Inflammatory macrophage (primary cell): ENCODE measurements around the gene TRHDE.

Experiments
- DNase-seq, 2 donors: peaks; one replicate each; pipeline ENCODE4 v3.0.0-alpha.2; 2020 to 2022
- total RNA-seq, 18 experiments: gene quantifications; one replicate each; lab custom pipeline; 2026; ENCODE audit warnings: mixed read lengths in 6 of 18, inconsistent platforms in 2 of 18; lab: John Stamatoyannopoulos, UW

TRHDE gene, protein sequence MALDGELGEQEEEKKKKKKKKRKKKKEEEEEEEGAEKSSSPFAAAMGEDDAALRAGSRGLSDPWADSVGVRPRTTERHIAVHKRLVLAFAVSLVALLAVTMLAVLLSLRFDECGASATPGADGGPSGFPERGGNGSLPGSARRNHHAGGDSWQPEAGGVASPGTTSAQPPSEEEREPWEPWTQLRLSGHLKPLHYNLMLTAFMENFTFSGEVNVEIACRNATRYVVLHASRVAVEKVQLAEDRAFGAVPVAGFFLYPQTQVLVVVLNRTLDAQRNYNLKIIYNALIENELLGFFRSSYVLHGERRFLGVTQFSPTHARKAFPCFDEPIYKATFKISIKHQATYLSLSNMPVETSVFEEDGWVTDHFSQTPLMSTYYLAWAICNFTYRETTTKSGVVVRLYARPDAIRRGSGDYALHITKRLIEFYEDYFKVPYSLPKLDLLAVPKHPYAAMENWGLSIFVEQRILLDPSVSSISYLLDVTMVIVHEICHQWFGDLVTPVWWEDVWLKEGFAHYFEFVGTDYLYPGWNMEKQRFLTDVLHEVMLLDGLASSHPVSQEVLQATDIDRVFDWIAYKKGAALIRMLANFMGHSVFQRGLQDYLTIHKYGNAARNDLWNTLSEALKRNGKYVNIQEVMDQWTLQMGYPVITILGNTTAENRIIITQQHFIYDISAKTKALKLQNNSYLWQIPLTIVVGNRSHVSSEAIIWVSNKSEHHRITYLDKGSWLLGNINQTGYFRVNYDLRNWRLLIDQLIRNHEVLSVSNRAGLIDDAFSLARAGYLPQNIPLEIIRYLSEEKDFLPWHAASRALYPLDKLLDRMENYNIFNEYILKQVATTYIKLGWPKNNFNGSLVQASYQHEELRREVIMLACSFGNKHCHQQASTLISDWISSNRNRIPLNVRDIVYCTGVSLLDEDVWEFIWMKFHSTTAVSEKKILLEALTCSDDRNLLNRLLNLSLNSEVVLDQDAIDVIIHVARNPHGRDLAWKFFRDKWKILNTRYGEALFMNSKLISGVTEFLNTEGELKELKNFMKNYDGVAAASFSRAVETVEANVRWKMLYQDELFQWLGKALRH
- 0 to 0.46 (median 0.06) reads per million in 18 experiments for total RNA-seq

DNA sequence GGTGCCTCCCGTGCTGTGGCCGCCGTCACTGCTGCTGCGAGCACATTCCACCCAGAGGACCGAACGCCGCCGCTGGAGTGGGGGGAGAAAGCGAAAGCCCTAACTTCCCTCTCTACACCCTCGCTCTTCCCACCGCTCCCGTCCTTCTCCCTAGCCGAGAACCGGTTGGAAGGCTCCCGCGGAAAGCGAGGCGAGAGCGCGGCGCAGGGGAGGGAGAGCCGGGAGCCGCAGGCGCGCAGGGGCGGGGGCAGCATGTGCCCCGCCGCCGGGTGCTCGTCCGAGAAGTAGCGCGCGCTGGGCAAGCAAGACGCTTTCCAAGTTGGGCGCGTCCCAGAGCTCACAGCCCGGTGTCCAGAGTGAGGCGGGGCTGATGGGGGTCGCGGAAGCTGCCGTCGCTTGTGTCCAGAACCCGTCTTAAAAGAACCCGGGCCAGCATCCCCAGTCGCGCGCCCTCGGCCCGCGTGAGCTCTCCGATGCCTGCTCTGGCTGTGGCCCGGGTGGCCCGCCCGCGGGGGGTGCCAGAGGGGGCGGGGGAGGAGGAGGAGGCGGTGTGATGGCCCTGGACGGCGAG is at the start of gene TRHDE:
Gene TRHDE (plus strand): TSS at position 280 of the 571 bp plus-strand sequence. CDS start 274 bp downstream, at position 554.
- no peak for DNase-seq

DNA sequence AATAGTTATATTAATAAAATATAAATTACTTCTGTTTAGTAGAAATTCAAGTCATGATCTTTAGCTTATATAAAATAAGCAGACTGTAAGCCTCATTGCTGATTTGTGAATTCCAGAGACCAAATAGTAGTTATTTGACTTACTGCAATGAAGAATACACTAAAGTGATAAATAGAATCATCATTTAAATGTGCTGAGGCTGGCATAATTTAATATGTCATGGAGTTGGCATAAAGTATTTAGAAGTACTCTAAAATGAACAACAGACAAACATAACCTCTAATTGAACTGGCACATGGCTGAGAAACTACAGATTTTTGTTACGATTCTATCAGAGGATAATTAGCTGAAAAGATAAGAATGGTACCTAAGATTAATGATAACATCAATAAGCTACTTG is 45.7 kb upstream of the TRHDE start:
- no peak for DNase-seq

GRCh38 chr12:72228424-72228823 is 43.7 kb upstream of the TRHDE start:
- DNase-seq = no peak

DNA sequence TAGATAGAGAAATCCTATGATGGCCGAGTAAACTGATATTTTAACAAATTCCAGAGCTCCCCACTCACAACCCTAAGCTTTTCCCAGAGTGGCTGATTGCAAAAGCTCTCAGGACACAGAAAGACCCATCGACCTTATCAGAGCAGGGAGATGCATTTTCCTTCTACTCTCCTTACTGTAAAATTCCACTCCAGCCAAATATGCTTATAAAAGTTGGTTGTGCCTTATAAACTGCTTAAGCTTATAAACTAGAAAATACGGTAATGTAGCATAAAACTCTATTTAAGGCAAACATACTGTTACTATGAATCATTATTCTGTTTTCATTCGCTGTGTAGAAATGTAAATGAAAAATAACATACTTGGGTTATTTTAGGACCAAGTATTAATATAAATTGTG is 41.6 kb upstream of the TRHDE start:
- no peak for DNase-seq

DNA sequence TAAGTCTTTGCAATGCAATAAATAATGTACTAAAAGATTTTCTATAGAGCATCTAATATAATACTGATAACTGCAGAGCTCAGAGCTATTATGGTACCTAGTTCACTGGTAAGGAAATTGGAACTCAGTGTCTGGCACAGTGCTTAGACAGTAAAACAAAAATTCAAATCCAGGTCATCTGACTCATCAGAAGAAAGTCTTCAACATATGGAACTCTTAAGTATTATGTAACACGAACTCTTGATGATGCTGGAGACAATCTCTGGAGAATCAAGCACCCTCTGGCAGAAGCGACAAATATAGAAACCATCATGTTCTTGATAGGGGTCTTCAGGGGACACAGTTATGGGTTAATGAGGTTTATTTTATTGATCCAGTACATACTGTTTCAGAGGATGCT is 37.3 kb upstream of the TRHDE start:
- DNase-seq = no peak

GRCh38 chr12:72236071-72236705 is 36.0 kb upstream of the TRHDE start:
- no peak for DNase-seq

GRCh38 chr12:72241552-72241951 is 30.6 kb upstream of the TRHDE start:
- no peak for DNase-seq

- DNase-seq = no peak
Measured at GRCh38 chr12:72242946-72243345, 29.2 kb upstream of the TRHDE start.

DNA sequence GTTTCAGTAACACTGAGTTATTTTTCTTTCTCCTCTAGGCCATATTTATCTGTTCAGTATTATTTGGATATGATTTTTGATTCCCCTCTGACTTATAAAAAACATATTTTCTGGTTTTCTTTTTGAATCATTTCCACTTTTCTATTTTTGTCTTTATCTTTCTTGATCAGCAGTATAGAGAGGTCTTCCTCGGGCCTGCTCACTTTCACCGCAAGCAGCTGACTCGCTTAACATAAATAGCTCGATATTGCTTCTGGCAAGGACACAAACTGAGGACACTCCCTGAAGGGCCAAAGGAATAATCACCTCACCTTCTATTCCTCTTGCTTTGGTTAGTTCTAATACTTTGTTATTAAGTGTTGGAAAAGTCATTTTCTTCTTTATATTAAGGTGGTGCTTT is 25.8 kb upstream of the TRHDE start:
- no peak for DNase-seq

GRCh38 chr12:72250346-72250745 is 21.8 kb upstream of the TRHDE start:
- no peak for DNase-seq

GRCh38 chr12:72256725-72257124 is 15.4 kb upstream of the TRHDE start:
- DNase-seq = no peak

DNA sequence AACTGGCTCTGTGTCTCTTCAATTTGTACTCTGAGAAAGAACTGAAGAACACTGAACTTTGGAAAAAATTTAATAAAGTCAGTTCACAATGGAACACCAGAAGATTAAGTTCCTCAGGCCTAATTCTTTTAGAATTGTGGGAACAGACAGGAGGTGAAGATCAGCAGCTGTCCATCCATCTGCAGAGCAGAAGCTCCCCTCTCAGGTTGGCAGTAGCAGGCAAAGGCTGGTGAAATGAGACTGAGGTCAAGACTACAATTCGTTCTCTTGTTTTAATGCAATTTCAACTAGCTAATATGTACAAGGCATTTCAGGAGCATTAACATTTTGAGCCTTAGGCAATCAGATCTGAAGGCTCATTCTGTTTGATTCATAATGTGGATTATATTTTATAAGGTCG is 10.3 kb upstream of the TRHDE start:
- DNase-seq = no peak

DNA sequence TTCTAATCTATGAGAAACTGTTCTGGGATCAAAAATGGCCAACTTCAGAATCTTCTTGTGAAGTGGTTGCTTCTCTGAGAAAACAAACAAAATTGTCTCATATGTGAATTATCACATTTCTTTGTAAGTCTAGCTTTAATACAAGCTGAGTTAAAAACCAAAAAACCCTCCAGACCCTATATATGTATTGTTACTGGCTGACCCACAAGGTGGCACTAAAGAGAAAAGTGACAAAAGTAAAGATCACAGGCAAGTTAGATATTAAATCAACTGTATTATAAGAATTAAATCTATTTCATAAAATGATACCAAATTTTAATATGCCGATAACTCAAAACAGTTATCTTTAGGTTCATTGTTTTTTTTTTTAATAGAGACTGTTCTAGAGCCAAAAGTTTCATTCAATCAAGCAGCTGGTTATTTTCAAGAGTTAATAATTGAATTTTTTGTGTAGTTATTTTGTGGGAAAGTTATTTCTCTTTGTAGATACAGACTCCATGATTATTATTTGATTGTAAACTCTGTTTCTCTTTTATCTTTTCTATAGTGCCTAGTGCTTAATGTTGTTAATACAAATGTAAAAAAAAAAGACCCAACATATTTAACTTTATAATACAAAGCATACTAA is 7.5 kb upstream of the TRHDE start:
- no peak for DNase-seq

DNA sequence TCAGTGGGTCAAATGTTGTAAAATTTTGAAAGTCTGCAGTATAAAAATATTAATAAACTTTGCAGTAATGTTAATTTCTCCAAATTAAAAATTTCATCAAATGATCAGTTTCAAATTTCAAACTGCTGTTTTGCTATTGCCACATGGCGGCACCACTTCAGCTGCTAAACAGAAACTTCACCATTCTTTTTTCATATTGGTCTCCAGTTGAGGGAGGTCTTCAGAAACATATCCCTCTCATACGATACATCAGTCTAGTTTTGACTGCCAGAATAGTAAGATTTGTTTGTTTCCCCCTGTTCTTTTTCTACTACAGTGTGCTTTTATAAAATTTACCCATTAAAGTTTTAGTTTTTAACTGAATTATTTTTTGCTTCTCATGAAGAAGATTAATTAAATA is 4.2 kb upstream of the TRHDE start:
- no peak for DNase-seq

DNA sequence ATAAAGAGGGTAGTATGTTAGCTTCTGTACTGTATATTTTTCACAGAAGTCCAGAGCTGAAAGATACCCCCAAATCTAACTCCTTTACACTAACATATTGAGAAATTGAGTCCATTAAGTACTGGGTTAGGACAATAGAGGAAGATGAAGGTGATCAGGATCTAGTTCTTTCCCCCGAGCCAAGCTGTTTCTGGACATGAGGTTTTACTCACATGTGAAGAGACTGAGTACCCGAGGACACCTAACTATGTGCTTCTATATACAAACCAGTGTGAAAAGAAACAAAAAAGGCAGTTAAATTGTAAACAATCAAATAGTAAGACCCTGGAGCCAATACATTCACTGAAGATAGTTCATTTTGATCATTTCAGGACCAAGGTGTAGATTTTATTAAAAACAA is 3.8 kb upstream of the TRHDE start:
- DNase-seq = no peak

DNA sequence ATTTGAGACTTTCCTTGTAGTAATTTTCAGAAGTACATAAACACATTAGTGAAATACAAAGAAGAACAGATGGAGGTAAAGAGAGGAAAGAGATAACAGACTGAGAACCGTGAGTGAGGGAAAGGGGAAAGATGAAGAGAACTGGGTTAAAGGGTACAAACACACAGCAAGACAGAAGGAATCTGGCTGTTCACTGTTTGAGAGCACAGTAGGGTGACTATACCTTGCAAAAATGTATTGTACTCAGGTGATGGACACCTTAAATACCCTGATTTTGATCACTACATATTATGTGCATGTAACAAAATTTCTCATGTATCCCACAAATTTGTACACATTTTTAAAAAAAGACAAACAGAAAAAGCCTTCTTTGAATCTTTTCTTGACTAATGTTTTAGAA is 2.7 kb upstream of the TRHDE start:
- DNase-seq = no peak

DNA sequence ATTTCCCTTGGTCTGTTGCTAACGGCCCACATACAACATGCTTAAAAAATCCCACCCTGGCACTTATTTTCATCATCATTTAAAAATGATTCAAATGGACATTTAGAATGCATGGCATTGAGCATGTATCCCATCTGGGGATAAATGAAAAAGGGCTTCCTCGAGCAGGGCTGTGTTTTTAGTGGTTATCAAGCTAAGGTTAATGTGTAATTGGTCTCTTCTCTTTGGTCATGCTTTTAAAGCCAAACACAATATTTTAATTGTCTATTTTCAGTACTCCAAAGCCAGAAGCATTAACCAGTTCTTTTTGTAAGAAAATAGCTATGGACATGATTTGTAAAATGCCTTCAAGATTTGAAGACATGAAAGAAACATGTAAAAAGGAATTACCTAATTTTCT is 1.9 kb upstream of the TRHDE start:
- no peak for DNase-seq

DNA sequence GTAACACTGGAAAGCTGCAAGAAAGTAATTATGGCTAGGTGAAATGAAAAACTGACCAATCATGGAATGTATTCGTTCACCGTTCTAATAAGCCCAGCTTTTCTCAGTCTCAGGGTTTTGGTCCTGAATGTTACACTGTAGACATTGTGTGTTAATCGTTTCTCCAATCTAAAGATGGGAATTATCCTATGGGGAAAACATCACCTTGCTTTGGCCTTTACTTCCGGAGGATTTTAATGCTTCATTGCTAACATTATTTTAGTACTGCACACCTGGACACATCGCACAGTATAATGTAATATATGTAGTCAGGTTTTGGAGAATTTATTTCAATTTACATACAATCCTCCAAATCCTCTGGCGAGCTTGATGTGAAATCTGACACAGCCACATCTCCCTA is 1.2 kb upstream of the TRHDE start:
- no peak for DNase-seq

- DNase-seq = no peak
Measured at GRCh38 chr12:72271451-72272090, 599 bp upstream of the TRHDE start.

- no peak for DNase-seq
Measured at GRCh38 chr12:72272731-72273498, 745 bp downstream of the TRHDE start.

GRCh38 chr12:72273499-72273837 is 1.3 kb downstream of the TRHDE start:
- DNase-seq = no peak
